IMR-90 (cell line): ENCODE measurements around the gene TIMELESS.

Source experiments
- CTCF ChIP-seq: conservative IDR thresholded peaks from 2 replicates; pipeline ENCODE4 v1.5.1; 2012; ENCODE audit warnings: mild to moderate bottlenecking, low read depth, low read length, improper control_type of control experiment
- MAFK ChIP-seq: IDR thresholded peaks from 2 replicates; pipeline ENCODE4 v1.6.1; 2012; ENCODE audit warnings: low read depth, low read length, improper control_type of control experiment
- POLR2A ChIP-seq: IDR thresholded peaks from 2 replicates; pipeline ENCODE4 v1.6.1; 2012; ENCODE audit warnings: mild to moderate bottlenecking, low read depth, low read length

DNA sequence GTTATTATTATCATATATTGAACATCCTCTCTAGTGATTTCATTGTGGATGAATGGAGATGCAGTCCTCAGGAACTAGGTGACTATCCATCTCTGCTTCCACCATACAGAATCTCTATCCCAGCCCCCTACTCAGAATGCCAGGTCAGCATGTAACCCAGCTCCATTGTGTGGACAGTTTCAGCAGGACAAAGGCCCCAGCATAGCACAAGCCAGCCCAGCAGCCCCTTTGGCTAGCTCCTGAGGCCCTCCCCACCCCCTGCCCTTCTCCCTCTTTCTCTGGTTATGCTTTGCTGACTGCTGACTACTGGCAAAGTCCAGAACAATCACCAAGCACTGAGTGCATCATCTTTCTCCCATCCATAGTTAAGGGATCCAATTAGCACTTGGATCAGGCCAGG is 13.3 kb upstream of the TIMELESS start:
- TF ChIP-seq CTCF (no peak), POLR2A (no peak), MAFK (no peak)
